NCI-H2029 (cell line): ENCODE measurements around the gene GNG8.
"Not testable (repeated sequence)": the region's sequence is repeated elsewhere in the genome, so short reads cannot be mapped to it uniquely, and the experiment has no call there.

Source experiments
- DNase-seq: peaks from one replicate; lab custom pipeline; 2025; lab: John Stamatoyannopoulos, UW

Gene GNG8

DNA sequence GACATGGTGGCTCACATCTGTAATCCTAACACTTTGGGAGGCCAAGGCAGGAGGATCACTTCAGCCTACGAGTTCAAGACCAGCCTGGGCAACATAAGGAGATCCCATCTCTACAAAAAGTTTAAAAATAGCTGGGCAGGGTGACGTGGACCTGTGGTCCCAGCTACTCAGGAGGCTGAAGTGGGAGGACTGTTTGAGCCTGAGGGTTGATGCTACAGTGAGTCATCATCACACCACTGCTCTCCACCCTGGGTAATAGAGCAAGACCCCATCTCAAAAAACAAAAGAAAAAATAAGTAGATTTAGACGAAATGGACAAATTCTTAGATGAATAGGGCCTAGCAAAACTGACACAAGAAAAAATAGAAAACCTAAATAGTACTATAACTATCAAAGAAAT is 10.4 kb upstream of the GNG8 start:
- DNase-seq, result no peak

DNA sequence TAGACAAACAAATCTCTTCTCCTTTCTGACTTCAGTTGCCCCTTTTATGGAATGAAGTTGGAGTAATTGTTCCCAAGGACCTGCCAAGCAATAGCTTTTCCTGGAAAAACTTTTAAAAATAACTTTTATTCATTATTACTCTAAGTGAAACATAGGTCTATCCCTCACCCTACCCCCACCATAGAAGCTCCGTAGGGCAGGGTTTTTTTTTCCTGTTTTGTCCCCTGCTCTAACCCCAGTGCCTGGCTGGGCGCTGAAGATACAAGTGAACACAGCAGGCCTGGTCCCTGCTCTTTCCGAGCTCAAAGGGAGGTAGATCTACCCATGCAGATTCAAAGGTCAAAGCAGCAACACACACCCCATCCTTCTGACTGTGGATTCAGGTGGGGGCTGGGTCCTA is 8.7 kb upstream of the GNG8 start:
- DNase-seq, result no peak

GRCh38 chr19:46640656-46641055 is 4.7 kb upstream of the GNG8 start:
- no peak for DNase-seq

GRCh38 chr19:46639358-46640182 is 3.6 kb upstream of the GNG8 start:
- no peak for DNase-seq

GRCh38 chr19:46637224-46637623 is 1.2 kb upstream of the GNG8 start:
- DNase-seq, result no peak

DNA sequence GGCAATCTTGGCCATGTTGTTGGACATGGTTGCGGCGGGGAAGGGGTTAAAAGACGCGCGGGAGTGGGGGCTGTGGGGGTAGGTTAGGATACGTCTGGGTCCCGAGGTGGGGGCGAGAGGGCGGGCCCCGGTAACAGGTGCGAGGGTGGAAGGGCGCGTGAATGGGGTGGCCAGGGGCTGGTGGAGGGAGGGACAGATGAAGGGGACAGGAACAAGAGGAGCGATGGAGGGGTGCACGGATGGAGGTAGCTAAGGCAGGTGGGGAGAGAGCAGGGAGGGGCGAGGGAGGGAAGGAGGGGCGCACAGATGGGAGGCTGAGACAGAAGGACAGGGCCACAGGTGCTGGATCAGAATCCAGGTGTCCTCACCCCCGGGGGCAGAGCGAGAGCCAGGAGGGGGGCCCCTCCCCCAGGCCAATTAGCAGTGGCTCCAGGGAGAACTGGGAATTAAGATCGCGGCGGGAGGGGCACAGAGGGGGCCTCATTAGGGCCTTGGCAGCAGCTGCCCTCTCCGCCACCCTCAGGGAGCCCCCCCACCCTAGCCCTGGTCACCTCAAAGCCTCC is 1.3 kb downstream of the GNG8 start:
- DNase-seq, result no peak

DNA sequence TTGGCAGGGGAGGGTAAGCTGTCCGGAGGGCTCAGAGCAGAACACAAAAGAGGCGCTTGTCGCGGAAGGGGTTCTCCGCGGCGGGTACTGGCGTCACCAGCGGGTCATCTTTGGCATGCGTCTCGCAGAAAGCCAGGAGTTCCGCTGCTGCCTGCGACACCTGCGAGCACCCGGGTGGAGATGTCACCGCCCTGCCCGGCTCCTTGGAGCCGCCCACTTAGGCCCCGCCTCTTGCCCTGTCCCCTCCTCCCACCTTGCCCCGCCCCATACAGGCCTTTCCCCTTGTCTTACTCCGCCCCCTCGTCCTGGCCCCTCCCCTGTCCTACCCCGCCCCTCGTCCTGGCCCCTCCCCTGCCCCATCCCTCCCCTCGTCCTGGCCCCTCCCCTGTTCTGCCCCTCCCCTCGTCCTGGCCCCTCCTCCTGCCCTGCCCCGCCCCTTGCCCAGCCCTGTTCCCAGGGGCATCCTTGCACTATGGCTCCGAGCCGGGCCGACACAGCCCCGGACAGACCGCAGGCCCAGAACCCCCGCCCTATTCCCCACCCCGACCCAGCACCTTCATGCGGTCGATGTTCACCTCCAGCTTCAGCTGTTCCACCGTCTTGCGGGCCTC is 1.9 kb downstream of the GNG8 start:
- peak; percentile 64 for DNase-seq

DNA sequence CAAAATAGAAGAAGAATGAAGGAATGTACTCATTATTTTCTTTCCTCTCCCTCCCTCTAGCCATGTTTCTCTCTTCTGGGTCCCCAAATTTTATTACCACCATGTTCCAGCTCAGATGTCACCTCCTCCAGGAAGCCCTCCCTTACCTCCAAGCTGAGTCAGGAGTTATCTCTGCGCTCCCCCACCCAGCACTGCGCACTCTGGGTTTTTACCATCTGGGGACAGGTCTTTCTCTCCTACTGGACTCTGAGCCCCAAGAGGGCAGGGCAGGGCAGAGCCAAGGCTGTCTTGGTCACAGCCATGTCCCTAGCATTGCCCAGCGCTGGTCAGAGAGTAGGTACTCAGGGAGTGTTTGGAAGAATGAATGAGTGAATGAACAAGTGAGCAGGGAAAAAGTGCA is 2.9 kb downstream of the GNG8 start:
- DNase-seq, result no peak

- DNase-seq, result no peak
These were observed 4.5 kb downstream of the GNG8 start for GRCh38 chr19:46631481-46631880.

DNA sequence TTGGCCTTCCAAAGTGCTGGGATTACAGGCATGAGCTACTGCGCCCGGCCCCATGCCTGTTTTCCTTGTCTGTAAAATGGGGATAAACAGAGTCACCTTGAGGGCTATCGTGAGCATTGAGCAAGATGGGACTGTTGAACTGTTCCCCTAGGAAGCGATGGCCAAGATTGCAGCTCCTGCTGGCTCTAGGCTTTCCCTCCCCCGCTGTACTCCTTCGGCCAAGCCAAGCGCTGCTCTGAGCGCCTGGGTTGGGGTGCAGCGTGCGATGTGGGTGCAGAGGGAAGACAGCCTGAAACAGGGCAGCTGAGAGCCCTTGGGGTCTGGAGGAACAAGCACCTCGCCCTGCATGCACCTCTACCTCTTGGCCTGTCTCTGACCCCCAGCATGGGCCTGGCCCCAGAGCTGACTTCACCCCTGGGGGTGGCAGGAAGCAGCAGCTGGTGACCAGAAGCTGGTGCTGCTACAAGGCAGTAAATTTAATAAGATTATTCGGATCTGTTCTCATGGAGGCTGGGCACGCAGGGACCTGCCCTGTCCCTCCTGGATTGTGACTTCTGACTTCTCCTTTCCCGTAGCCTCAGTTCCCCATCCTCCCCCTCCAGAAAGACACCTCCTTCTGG is 5.3 kb downstream of the GNG8 start:
- no peak for DNase-seq

DNA sequence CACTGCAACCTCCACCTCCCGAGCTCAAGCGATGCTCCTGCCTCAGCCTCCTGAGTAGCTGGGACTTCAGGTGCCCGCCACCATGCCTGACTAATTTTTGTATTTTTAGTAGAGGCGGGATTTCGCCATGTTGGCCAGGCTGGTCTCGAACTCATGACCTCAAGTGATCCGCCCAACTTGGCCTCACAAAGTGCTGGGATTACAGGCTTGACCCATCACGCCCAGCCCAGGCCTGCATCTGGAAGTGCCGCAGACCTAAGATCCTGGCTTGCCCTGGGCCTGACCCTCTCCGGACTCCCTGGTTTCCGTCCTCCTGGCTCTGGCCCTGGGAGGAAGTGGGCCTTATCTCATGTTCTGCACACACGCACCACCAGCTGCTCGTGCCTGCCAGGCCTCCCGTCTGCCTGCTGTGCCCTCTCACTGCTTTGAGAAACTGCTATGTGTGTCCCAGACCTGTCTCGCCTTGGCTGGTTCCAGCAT is 6.4 kb downstream of the GNG8 start:
- no peak for DNase-seq

DNA sequence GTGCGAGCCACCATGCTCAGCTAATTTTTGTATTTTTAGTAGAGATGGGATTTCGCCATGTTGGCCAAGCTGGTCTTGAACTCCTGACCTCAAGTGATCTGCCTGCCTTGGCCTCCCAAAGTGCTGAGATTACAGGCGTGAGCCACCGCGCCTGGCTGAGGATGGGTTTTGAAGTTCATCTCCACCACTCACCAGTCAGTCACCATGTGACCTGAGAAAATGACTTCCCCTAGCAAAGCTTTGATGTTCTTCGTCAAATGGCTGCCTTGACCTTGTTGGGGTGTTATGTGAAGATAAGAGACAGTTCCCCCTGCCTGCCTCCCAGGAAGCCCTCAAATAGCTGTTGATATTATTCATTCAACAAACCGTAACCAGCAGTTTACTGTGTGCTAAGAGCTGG is 7.0 kb downstream of the GNG8 start:
- DNase-seq, result not testable (repeated sequence)

GRCh38 chr19:46626446-46626845 is 9.6 kb downstream of the GNG8 start:
- DNase-seq, result no peak

DNA sequence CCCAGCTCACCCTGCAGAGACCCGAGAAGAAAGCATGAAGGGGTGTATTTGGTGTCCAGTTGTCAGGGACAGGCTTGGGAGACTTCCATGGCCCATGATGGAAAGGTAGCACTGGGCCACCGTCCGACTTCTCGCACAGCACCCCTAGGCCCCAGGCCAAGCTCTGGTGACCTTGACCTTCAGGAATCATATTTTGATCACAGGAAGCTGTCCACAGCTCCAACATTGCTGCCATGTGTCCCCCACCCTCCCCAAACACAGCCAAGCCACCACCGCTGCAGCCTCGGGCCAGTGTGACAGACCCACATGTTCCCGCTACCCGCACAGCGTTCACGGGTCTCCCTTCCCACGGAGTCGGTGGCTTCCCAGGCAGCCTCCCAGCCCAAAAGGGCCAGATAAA is 10.3 kb downstream of the GNG8 start:
- no peak for DNase-seq

DNA sequence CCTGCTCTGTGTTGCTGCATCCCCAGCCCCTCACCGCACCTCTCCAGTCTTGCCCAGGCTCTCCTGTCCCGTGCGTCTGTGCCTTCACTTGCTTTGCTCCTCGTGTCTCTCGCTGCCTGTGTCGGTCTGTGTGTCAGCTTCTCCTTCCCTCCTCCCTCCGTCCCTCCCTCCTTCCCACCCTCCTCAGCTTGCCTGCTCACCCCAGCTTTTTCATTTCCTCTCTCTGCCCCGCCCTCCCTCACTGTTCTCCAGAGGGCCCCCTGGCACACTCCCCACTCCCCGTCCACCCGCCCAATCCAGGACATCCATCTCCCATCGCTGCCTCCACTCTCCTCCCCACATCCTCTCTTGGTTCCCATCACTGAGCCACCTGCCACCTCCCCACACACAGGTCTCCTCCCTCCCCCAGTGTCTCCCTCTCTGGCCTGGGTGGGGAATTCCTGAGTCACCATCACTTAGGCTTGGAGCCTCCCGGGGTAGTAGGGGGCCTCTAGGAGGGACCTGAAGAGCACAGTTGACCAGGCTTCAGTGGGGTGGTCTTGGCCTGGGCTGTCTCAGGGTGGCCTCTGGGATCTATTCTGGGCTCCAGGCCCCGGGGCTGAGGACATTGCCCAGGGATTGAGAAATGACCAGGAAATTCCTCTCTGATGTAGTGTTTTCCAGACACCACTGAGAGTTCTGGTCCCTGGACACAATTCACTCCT is 10.9 kb downstream of the GNG8 start, which contains the start of gene PTGIR:
TSS of gene PTGIR (minus strand) at position 132 of the 704 bp plus-strand sequence. CDS start 864 bp downstream, outside the sequence.
- no peak for DNase-seq

DNA sequence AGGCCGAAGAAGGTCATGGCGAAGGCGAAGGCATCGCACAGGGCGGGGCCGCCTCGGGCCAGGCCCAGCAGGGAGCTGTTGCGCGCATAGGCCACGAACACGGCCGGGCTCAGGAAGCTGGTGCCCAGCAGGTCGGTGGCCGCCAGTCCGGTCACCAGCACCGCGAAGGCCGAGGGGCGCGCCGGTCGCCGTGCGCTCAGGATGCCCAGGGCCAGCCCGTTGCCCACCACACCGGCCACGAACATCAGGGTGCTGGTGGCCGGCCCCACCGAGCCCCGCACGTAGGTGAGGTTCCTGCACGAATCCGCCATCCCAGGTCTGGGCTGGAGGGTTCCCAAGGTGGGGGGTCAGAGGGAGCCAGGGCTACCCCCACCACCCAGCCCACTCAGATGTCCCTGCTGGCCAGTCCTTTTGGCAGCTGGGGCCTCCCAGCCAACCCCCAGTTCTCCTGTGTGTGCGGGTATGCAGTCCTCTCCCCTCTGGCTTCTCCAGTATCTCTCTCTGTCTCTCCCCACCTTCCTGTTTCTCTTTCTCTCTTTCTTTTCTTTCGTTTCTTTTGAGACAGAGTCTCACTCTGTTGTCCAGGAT is 12.0 kb downstream of the GNG8 start:
- DNase-seq, result no peak

GRCh38 chr19:46622118-46622446 is 13.9 kb downstream of the GNG8 start:
- no peak for DNase-seq

- DNase-seq, result no peak
These were observed 14.5 kb downstream of the GNG8 start for GRCh38 chr19:46621191-46622117.

DNA sequence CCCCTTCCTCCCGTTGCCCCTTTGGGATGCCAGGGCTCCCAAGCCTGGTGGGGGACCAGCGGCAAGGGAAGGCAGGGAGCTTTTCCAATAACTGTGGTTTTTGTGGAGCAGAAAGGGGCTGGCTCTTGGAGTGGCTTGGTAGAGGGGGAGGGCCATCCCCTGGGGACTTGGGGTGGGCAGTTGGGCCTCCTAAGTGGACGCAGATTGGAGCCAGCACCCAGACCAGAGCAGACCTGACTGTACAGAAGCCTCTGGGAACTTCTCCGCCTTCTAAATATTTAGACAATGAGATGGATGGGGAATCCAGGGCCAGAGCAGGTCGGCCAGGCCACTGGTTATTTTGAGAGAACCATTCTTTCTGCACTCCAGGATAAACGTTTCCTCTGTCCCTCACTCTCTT is 15.3 kb downstream of the GNG8 start:
- DNase-seq, result no peak

- no peak for DNase-seq
These were observed 15.7 kb downstream of the GNG8 start for GRCh38 chr19:46620267-46620666.
